ENCODE data around the gene PDE7B.

GRCh38 chr6:135955099-135955498 lies 103.6 kb downstream of the PDE7B start:
- TF ChIP-seq ZNF791 (tag by site-specific recombination; IDR thresholded peaks at IDR 0.05) (no peak), YY1 (tag by site-specific recombination; IDR thresholded peaks at IDR 0.05) (no peak), CTCF (tag by site-specific recombination; IDR thresholded peaks at IDR 0.05) (no peak), ZNF221 (tag by site-specific recombination; IDR thresholded peaks at IDR 0.05; ENCODE audit: borderline replicate concordance) (no peak), BCL11A (tag by site-specific recombination; IDR thresholded peaks at IDR 0.05; ENCODE audit: low read depth) (no peak), ZNF37A (tag by site-specific recombination; IDR thresholded peaks at IDR 0.05) (no peak), ZNF133 (tag by site-specific recombination; IDR thresholded peaks at IDR 0.05) (no peak), KLF16 (tag by site-specific recombination; IDR thresholded peaks at IDR 0.05) (no peak), ZNF184 (tag by site-specific recombination; IDR thresholded peaks at IDR 0.05) (no peak), ZNF549 (tag by site-specific recombination; IDR thresholded peaks at IDR 0.05) (no peak), ATF2 (tag by site-specific recombination; IDR thresholded peaks at IDR 0.05; ENCODE audit: low read depth) (no peak), ZNF18 (tag by site-specific recombination; IDR thresholded peaks at IDR 0.05) (no peak)
- TF ChIP-seq, protein P1, sequence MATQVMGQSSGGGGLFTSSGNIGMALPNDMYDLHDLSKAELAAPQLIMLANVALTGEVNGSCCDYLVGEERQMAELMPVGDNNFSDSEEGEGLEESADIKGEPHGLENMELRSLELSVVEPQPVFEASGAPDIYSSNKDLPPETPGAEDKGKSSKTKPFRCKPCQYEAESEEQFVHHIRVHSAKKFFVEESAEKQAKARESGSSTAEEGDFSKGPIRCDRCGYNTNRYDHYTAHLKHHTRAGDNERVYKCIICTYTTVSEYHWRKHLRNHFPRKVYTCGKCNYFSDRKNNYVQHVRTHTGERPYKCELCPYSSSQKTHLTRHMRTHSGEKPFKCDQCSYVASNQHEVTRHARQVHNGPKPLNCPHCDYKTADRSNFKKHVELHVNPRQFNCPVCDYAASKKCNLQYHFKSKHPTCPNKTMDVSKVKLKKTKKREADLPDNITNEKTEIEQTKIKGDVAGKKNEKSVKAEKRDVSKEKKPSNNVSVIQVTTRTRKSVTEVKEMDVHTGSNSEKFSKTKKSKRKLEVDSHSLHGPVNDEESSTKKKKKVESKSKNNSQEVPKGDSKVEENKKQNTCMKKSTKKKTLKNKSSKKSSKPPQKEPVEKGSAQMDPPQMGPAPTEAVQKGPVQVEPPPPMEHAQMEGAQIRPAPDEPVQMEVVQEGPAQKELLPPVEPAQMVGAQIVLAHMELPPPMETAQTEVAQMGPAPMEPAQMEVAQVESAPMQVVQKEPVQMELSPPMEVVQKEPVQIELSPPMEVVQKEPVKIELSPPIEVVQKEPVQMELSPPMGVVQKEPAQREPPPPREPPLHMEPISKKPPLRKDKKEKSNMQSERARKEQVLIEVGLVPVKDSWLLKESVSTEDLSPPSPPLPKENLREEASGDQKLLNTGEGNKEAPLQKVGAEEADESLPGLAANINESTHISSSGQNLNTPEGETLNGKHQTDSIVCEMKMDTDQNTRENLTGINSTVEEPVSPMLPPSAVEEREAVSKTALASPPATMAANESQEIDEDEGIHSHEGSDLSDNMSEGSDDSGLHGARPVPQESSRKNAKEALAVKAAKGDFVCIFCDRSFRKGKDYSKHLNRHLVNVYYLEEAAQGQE (tag by site-specific recombination; IDR thresholded peaks at IDR 0.05): no peak

Data from HEK293 (cell line).